A673 (cell line): ENCODE data around the gene CFAP97. TPM values are rescaled to one million over a fixed set of nuclear protein-coding genes. Genes with fewer than 3 reads are reported as not detected.
"Not testable (repeated sequence)": the region's sequence is repeated elsewhere in the genome, so short reads cannot be mapped to it uniquely, and the experiment has no call there.

Experiments used
- BruUV-seq: library from RNA; stranded (reverse); fragments of 400-500 nt; replicated peaks from 2 replicates; lab custom pipeline; 2021; lab: Mats Ljungman, UMichigan
- CTCF ChIA-PET: fragments of 300-600 bp; sonication (Branson Sonifier 250); formaldehyde crosslinking; loops from one replicate; lab custom pipeline; 2022; ENCODE audit warnings: antibody characterized with exemption; lab: Charles Lee
- POLR2A ChIA-PET: fragments of 300-600 bp; sonication (Branson Sonifier 250); formaldehyde crosslinking; loops from one replicate; lab custom pipeline; 2022; ENCODE audit warnings: antibody characterized with exemption; ENCODE audit not compliant: low non-redundant PET; lab: Charles Lee
- DNase-seq: peaks from one replicate; pipeline ENCODE4 v3.0.0-alpha.2; 2015; ENCODE audit warnings: low spot score
- H3K27ac ChIP-seq: fragments of 200-600 bp; sonication (generic); 2 replicates; pipeline ENCODE4 v1.5.1; 2016; ENCODE audit warnings: mixed run types, low read depth, mild to moderate bottlenecking, mixed read lengths, antibody characterized with exemption, low read length; ENCODE audit not compliant: poor library complexity, severe bottlenecking
- H3K27me3 ChIP-seq: fragments of 200-600 bp; sonication (generic); replicated peaks from 2 replicates; pipeline ENCODE4 v1.6.1; 2017; ENCODE audit warnings: mixed run types, low read depth, mild to moderate bottlenecking, mixed read lengths, antibody characterized with exemption, low read length; ENCODE audit not compliant: insufficient read depth, poor library complexity
- H3K36me3 ChIP-seq: fragments of 200-600 bp; sonication (generic); 2 replicates; pipeline ENCODE4 v1.6.1; 2016; ENCODE audit warnings: mixed run types, mild to moderate bottlenecking, mixed read lengths, antibody characterized with exemption, low read length; ENCODE audit not compliant: insufficient read depth, poor library complexity, severe bottlenecking
- H3K4me1 ChIP-seq: fragments of 200-600 bp; sonication (generic); 2 replicates; pipeline ENCODE4 v1.6.1; 2017; ENCODE audit warnings: mixed run types, mild to moderate bottlenecking, mixed read lengths, antibody characterized with exemption, low read length; ENCODE audit not compliant: insufficient read depth, poor library complexity, severe bottlenecking
- H3K4me3 ChIP-seq: fragments of 200-600 bp; sonication (generic); 2 replicates; pipeline ENCODE4 v1.5.1; 2016; ENCODE audit warnings: low read depth, mixed run types, mild to moderate bottlenecking, mixed read lengths, low read length; ENCODE audit not compliant: poor library complexity, severe bottlenecking
- H3K9me3 ChIP-seq: fragments of 200-600 bp; sonication (generic); 2 replicates; pipeline ENCODE4 v1.6.1; 2016; ENCODE audit warnings: mixed run types, low read depth, mild to moderate bottlenecking, mixed read lengths, antibody characterized with exemption, low read length; ENCODE audit not compliant: poor library complexity, severe bottlenecking
- EZH2 ChIP-seq: fragments of 200-600 bp; sonication (generic); IDR thresholded peaks from 2 replicates; pipeline ENCODE4 v1.6.1; 2017; ENCODE audit warnings: borderline replicate concordance, low read depth, mild to moderate bottlenecking, mixed read lengths, antibody characterized with exemption, low read length; ENCODE audit not compliant: poor library complexity, severe bottlenecking
- intact Hi-C: fragments of 100-400 bp; cut with micrococcal nuclease; formaldehyde crosslinking; loops from one replicate; pipeline ENCODE4 v1.10.0; 2022; ENCODE audit not compliant: unreplicated experiment
- total RNA-seq: library from RNA; stranded (reverse); gene quantifications from 2 replicates; pipeline ENCODE4 v1.2.3, GENCODE V29; 2021
- TF ChIP-seq, protein P1 (sequence below): fragments of 300-800, 200-600 bp; sonication (generic); conservative IDR thresholded peaks from 2 replicates; pipeline ENCODE4 v1.5.1; 2017; ENCODE audit warnings: low read depth, mild to moderate bottlenecking, antibody characterized with exemption, low read length, moderate library complexity, mixed read lengths

Gene CFAP97
- total RNA-seq, 1 experiment from 2014 or later: 28.9 TPM

- CTCF ChIA-PET: no interaction called here
- DNase-seq: no peak
- intact Hi-C loops: no loop called here
- H3K4me3 ChIP-seq: no peak overlapping the region
- no peaks in the 10 kb centered on the region for H3K27me3 ChIP-seq
- H3K36me3 ChIP-seq: no peaks in the 10 kb centered on the region
- H3K27ac ChIP-seq: no peak overlapping the region
- TF ChIP-seq, protein P1, sequence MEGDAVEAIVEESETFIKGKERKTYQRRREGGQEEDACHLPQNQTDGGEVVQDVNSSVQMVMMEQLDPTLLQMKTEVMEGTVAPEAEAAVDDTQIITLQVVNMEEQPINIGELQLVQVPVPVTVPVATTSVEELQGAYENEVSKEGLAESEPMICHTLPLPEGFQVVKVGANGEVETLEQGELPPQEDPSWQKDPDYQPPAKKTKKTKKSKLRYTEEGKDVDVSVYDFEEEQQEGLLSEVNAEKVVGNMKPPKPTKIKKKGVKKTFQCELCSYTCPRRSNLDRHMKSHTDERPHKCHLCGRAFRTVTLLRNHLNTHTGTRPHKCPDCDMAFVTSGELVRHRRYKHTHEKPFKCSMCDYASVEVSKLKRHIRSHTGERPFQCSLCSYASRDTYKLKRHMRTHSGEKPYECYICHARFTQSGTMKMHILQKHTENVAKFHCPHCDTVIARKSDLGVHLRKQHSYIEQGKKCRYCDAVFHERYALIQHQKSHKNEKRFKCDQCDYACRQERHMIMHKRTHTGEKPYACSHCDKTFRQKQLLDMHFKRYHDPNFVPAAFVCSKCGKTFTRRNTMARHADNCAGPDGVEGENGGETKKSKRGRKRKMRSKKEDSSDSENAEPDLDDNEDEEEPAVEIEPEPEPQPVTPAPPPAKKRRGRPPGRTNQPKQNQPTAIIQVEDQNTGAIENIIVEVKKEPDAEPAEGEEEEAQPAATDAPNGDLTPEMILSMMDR: no peak
- TF ChIP-seq EZH2: no peak
- no TSS peak for BruUV-seq
- H3K4me1 ChIP-seq: peaks cover 5% of the 10 kb centered on the region
- POLR2A ChIA-PET: no interaction called here
- H3K9me3 ChIP-seq: no peaks in the 10 kb centered on the region
Observed at GRCh38 chr4:185120631-185120946, 83.2 kb downstream of the CFAP97 start.

DNA sequence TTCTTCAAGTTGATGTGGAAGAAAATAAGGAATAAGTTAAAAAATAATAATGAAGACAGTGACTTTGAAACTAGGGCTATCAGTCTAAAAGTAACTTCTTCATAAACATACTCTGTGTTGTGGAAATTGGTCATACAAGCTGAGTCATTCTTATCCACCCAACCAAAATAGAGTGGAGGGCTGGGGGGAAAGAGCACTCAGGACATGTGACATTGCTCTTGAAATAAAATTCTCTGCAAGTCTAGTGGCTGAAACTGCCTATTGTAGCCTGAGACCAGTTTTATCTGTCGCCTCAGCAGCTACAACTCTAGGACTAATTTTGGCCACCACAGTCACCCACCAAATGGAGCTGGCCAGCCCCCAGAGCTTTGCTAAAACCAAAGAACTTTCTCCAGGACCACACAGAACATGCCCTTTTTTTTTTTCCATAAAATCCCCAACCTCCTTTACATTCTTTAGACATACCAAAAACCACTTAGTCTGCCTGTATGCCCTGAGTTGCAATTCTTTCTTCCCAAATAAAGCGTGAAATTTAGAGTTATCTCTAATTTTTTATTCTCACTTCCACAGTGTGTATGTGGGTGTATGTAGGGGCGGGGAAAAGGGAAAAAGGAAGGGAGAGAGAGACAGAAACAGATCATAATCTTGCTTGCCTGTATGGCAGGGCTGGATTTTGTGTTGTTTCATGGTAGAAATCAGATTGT, 83.7 kb downstream of the CFAP97 start:
- H3K9me3 ChIP-seq: no peaks in the 10 kb centered on the region
- intact Hi-C loops: no loop called here
- no TSS peak for BruUV-seq
- TF ChIP-seq, protein P1: no peak
- TF ChIP-seq EZH2: no peak
- POLR2A ChIA-PET: no interaction called here
- H3K4me3 ChIP-seq: no peak overlapping the region
- H3K27me3 ChIP-seq: no peaks in the 10 kb centered on the region
- CTCF ChIA-PET: no interaction called here
- DNase-seq: peak; percentile 19
- peaks cover 5% of the 10 kb centered on the region for H3K4me1 ChIP-seq
- H3K27ac ChIP-seq: no peak overlapping the region
- no peaks in the 10 kb centered on the region for H3K36me3 ChIP-seq

DNA sequence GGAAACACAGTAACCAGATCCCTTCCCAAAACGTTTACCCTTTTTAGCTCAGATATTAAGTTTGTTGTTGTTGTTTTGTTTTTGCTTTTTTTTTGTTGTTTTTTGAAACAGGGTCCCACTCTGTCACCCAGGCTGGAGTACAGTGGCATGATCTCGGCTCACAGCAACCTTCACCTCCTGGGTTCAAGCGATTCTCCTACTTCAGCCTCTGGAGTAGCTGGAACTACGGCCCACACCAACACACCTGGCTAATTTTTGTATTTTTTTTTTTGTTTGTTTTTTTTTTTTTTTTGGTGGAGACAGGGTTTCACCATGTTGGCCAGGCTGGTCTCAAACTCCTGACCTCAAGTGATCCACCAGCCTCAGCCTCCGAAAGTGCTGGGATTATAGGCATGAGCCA, 84.3 kb downstream of the CFAP97 start:
- BruUV-seq, H3K4me3 ChIP-seq, POLR2A ChIA-PET, H3K9me3 ChIP-seq, H3K27me3 ChIP-seq, intact Hi-C loops, DNase-seq, H3K36me3 ChIP-seq, H3K4me1 ChIP-seq, H3K27ac ChIP-seq, CTCF ChIA-PET: not testable (repeated sequence)

- POLR2A ChIA-PET: no interaction called here
- intact Hi-C loops: no loop called here
- H3K27ac ChIP-seq: no peak overlapping the region
- DNase-seq: no peak
- no peaks in the 10 kb centered on the region for H3K36me3 ChIP-seq
- H3K27me3 ChIP-seq: no peaks in the 10 kb centered on the region
- CTCF ChIA-PET: no interaction called here
- H3K4me1 ChIP-seq: peaks cover 5% of the 10 kb centered on the region
- TF ChIP-seq EZH2: no peak
- TF ChIP-seq, protein P1: no peak
- no TSS peak for BruUV-seq
- no peaks in the 10 kb centered on the region for H3K9me3 ChIP-seq
- no peak overlapping the region for H3K4me3 ChIP-seq
Observed at GRCh38 chr4:185118876-185119275, 84.9 kb downstream of the CFAP97 start.
